Prostate gland (tissue), 2 donors: Measurements from ENCODE around the gene DEK.

Source experiments
- POLR2A ChIP-seq: fragments of 450-650 bp; IDR thresholded peaks from one replicate; pipeline ENCODE4 v1.6.1; 2016; ENCODE audit warnings: antibody characterized with exemption, mild to moderate bottlenecking
- POLR2AphosphoS5 ChIP-seq: sonication (generic); formaldehyde crosslinking; IDR thresholded peaks from one replicate; pipeline ENCODE4 v1.6.1; 2017; ENCODE audit warnings: antibody characterized with exemption
- TF ChIP-seq, protein P1 (sequence below), 4 experiments: fragments of 200-600 bp in 2 of 4; fragments of 450-650 bp in 2 of 4; sonication (generic) in 2 of 4; IDR thresholded peaks; 1 replicate in 3 of 4; 2 replicates in 1 of 4; pipeline ENCODE4 v1.5.1; 2016 to 2019; ENCODE audit warnings: antibody characterized with exemption in 4 of 4, mild to moderate bottlenecking in 2 of 4, moderate library complexity in 2 of 4

DNA sequence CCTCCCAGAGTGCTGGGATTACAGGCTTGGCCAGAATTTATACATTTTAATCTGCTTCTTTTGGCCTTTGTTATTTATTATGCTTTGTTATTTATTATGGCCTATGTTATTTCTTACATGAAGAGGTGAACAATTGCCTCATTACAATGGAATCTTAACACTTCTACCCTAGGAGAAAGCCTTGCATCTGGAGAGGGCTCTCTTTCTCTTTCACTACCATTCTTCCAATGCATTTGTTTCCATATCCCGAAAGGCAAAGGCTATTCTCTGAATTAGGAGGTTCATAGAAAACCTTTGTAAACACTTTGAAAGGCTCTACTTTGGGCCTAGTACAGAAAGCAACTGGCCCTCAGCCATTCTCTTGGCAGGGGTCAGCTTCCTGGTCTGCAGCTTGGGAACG lies 19.9 kb upstream of the DEK start:
- no peak for TF ChIP-seq POLR2A
- TF ChIP-seq, protein P1, sequence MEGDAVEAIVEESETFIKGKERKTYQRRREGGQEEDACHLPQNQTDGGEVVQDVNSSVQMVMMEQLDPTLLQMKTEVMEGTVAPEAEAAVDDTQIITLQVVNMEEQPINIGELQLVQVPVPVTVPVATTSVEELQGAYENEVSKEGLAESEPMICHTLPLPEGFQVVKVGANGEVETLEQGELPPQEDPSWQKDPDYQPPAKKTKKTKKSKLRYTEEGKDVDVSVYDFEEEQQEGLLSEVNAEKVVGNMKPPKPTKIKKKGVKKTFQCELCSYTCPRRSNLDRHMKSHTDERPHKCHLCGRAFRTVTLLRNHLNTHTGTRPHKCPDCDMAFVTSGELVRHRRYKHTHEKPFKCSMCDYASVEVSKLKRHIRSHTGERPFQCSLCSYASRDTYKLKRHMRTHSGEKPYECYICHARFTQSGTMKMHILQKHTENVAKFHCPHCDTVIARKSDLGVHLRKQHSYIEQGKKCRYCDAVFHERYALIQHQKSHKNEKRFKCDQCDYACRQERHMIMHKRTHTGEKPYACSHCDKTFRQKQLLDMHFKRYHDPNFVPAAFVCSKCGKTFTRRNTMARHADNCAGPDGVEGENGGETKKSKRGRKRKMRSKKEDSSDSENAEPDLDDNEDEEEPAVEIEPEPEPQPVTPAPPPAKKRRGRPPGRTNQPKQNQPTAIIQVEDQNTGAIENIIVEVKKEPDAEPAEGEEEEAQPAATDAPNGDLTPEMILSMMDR (IDR thresholded peaks at IDR 0.05), result no peak
- no peak for TF ChIP-seq POLR2AphosphoS5
